ELF-1 (cell line): Measurements from ENCODE around the gene CHIA.

ENCODE experiments used
- DNase-seq: peaks from one replicate; pipeline ENCODE4 v3.0.0-alpha.2; 2016; ENCODE audit warnings: low read depth, low spot score

CHIA gene

GRCh38 chr1:111364690-111365089 is 74.0 kb downstream of the CHIA start:
- DNase-seq, result peak; percentile 49

- DNase-seq, result no peak
Measured at GRCh38 chr1:111366256-111366655, 75.6 kb downstream of the CHIA start.

GRCh38 chr1:111369177-111369576 is 78.5 kb downstream of the CHIA start:
- DNase-seq, result no peak

- no peak for DNase-seq
Measured at GRCh38 chr1:111369645-111370044, 79.0 kb downstream of the CHIA start.
